Neural cell (in vitro differentiated cells): ENCODE measurements around the gene GLIS2. TPM values are rescaled to one million over a fixed set of nuclear protein-coding genes. Genes with fewer than 3 reads are reported as not detected.

Experiments
- H2AFZ ChIP-seq: fragments of 200-600, 300-800 bp; sonication (generic), shearing (Covaris generic); 2 replicates; pipeline ENCODE4 v1.6.0; 2014; ENCODE audit warnings: low read depth, mild to moderate bottlenecking, antibody characterized with exemption, low read length, moderate library complexity
- H3F3A ChIP-seq: fragments of 200-600 bp; shearing (Covaris generic); 2 replicates; pipeline ENCODE4 v1.6.1; 2016; ENCODE audit warnings: mild to moderate bottlenecking, moderate library complexity, mixed read lengths, antibody characterized with exemption, low read length; ENCODE audit not compliant: insufficient read depth, poor library complexity, severe bottlenecking
- H3K27ac ChIP-seq: fragments of 200-600, 300-800 bp; sonication (generic), shearing (Covaris generic); 2 replicates; pipeline ENCODE4 v1.5.1; 2014; ENCODE audit warnings: mild to moderate bottlenecking, low read length, moderate library complexity
- H3K27me3 ChIP-seq: fragments of 300-800, 200-600 bp; sonication (generic), shearing (Covaris generic); 2 replicates; pipeline ENCODE4 v1.6.0; 2014; ENCODE audit warnings: mild to moderate bottlenecking, low read depth, low read length, moderate library complexity; ENCODE audit not compliant: insufficient read depth
- H3K36me3 ChIP-seq: fragments of 300-800, 200-600 bp; sonication (generic), shearing (Covaris generic); 2 replicates; pipeline ENCODE4 v1.5.1; 2014; ENCODE audit warnings: mild to moderate bottlenecking, antibody characterized with exemption, low read length, moderate library complexity; ENCODE audit not compliant: insufficient read depth
- H3K4me2 ChIP-seq: fragments of 300-800, 200-600 bp; sonication (generic), shearing (Covaris generic); 2 replicates; pipeline ENCODE4 v1.6.0; 2014; ENCODE audit warnings: mild to moderate bottlenecking, low read length
- H3K4me3 ChIP-seq: fragments of 300-800, 200-600 bp; sonication (generic), shearing (Covaris generic); 2 replicates; pipeline ENCODE4 v1.5.1; 2014; ENCODE audit warnings: mild to moderate bottlenecking, low read length, moderate library complexity
- H3K79me2 ChIP-seq: fragments of 200-600 bp; shearing (Covaris generic); replicated peaks from 2 replicates; pipeline ENCODE4 v1.6.0; 2014; ENCODE audit warnings: mild to moderate bottlenecking, low read length, moderate library complexity; ENCODE audit not compliant: insufficient read depth
- H3K9ac ChIP-seq: fragments of 300-800, 200-600 bp; sonication (generic), shearing (Covaris generic); 2 replicates; pipeline ENCODE4 v1.6.1; 2016; ENCODE audit warnings: mild to moderate bottlenecking, low read length, mixed read lengths
- H3K9me2 ChIP-seq: fragments of 200-600 bp; shearing (Covaris generic); 2 replicates; pipeline ENCODE4 v1.6.1; 2016; ENCODE audit warnings: mild to moderate bottlenecking, low read length, mixed read lengths; ENCODE audit not compliant: insufficient read depth
- H3K9me3 ChIP-seq: fragments of 200-600, 300-800 bp; sonication (generic), shearing (Covaris generic); 2 replicates; pipeline ENCODE4 v1.6.1; 2016; ENCODE audit warnings: mild to moderate bottlenecking, mixed run types, low read length, moderate library complexity, mixed read lengths
- H4K20me1 ChIP-seq: fragments of 200-600 bp; shearing (Covaris generic); 2 replicates; pipeline ENCODE4 v1.6.1; 2016; ENCODE audit warnings: mild to moderate bottlenecking, mixed run types; ENCODE audit not compliant: insufficient read depth
- CTCF ChIP-seq: fragments of 450-650 bp; IDR thresholded peaks from 2 replicates; pipeline ENCODE4 v1.5.1; 2014; ENCODE audit warnings: antibody characterized with exemption, mild to moderate bottlenecking, moderate library complexity; ENCODE audit not compliant: poor library complexity, severe bottlenecking
- EP300 ChIP-seq: fragments of 450-650 bp; conservative IDR thresholded peaks from 2 replicates; pipeline ENCODE4 v1.6.1; 2014; ENCODE audit warnings: antibody characterized with exemption, mild to moderate bottlenecking, moderate library complexity; ENCODE audit not compliant: poor library complexity, severe bottlenecking
- EZH2 ChIP-seq: fragments of 200-600, 300-800 bp; shearing (Covaris generic), sonication (generic); IDR thresholded peaks from 2 replicates; pipeline ENCODE4 v1.6.1; 2014; ENCODE audit warnings: antibody characterized with exemption, low read length, borderline replicate concordance, mild to moderate bottlenecking; ENCODE audit not compliant: insufficient read depth, poor library complexity, severe bottlenecking
- MXI1 ChIP-seq: fragments of 450-650 bp; conservative IDR thresholded peaks from 2 replicates; pipeline ENCODE4 v1.6.1; 2014; ENCODE audit warnings: antibody characterized with exemption, mild to moderate bottlenecking; ENCODE audit not compliant: poor library complexity, severe bottlenecking
- POLR2AphosphoS5 ChIP-seq: IDR thresholded peaks from 2 replicates; pipeline ENCODE4 v1.6.1; 2012
- RAD21 ChIP-seq: fragments of 450-650 bp; conservative IDR thresholded peaks from 2 replicates; pipeline ENCODE4 v1.6.1; 2014; ENCODE audit warnings: antibody characterized with exemption, mild to moderate bottlenecking, moderate library complexity
- REST ChIP-seq: IDR thresholded peaks from 2 replicates; pipeline ENCODE4 v1.6.1; 2012; ENCODE audit warnings: borderline replicate concordance
- SMC3 ChIP-seq: fragments of 450-650 bp; conservative IDR thresholded peaks from 2 replicates; pipeline ENCODE4 v1.6.1; 2014; ENCODE audit warnings: antibody characterized with exemption, mild to moderate bottlenecking, moderate library complexity; ENCODE audit not compliant: poor library complexity
- TAF1 ChIP-seq: IDR thresholded peaks from 2 replicates; pipeline ENCODE4 v1.6.1; 2012; ENCODE audit warnings: low read depth
- polyA plus RNA-seq: library from polyadenylated mRNA; depleted of rRNA; stranded (reverse); fragments of >200 nt; gene quantifications from 2 replicates; pipeline ENCODE4 v1.2.3, GENCODE V29; 2014

GLIS2 gene
- polyA plus RNA-seq, 1 donor from 2014 or later: 2.6 TPM

- H3K36me3 ChIP-seq: no peaks in the 10 kb centered on the region
- no peak overlapping the region for H2AFZ ChIP-seq
- H4K20me1 ChIP-seq: no peaks in the 10 kb centered on the region
- no peak overlapping the region for H3K4me2 ChIP-seq
- no peaks in the 10 kb centered on the region for H3K79me2 ChIP-seq
- no peaks in the 10 kb centered on the region for H3K9me3 ChIP-seq
- no peak overlapping the region for H3K4me3 ChIP-seq
- no peak for TF ChIP-seq POLR2AphosphoS5
- TF ChIP-seq EZH2: no peak
- TF ChIP-seq CTCF: no peak
- no peak for TF ChIP-seq RAD21
- TF ChIP-seq MXI1: no peak
- TF ChIP-seq EP300: no peak
- TF ChIP-seq TAF1: no peak
- no peak for TF ChIP-seq SMC3
- no peak for TF ChIP-seq REST
- no peak overlapping the region for H3K9ac ChIP-seq
- H3K27me3 ChIP-seq: no peaks in the 10 kb centered on the region
- no peaks in the 10 kb centered on the region for H3K9me2 ChIP-seq
- H3K27ac ChIP-seq: no peak overlapping the region
- no peaks in the 10 kb centered on the region for H3F3A ChIP-seq
Observed at GRCh38 chr16:4383591-4384444, 68.0 kb downstream of the GLIS2 start.

GRCh38 chr16:4384509-4384942 lies 68.7 kb downstream of the GLIS2 start:
- Histone ChIP-seq H3K4me2 (no peak overlapping the region), H3K9ac (no peak overlapping the region), H3K9me3 (no peaks in the 10 kb centered on the region), H3K9me2 (no peaks in the 10 kb centered on the region), H3K27ac (no peak overlapping the region), H2AFZ (no peak overlapping the region), H3F3A (no peaks in the 10 kb centered on the region), H3K79me2 (no peaks in the 10 kb centered on the region), H3K4me3 (no peak overlapping the region), H3K36me3 (no peaks in the 10 kb centered on the region), H4K20me1 (no peaks in the 10 kb centered on the region), H3K27me3 (no peaks in the 10 kb centered on the region)
- no peak for TF ChIP-seq EP300
- no peak for TF ChIP-seq TAF1
- TF ChIP-seq EZH2: no peak
- no peak for TF ChIP-seq POLR2AphosphoS5
- no peak for TF ChIP-seq CTCF
- no peak for TF ChIP-seq REST
- no peak for TF ChIP-seq SMC3
- TF ChIP-seq MXI1: no peak
